SK-N-SH (cell line): ENCODE data around the gene HMG20A. TPM values are rescaled to one million over a fixed set of nuclear protein-coding genes. Genes with fewer than 3 reads are reported as not detected.
A peak's percentile ranks its signal among the peaks of the same experiment; 100 is the strongest.
"Not testable (repeated sequence)": the region's sequence is repeated elsewhere in the genome, so short reads cannot be mapped to it uniquely, and the experiment has no call there.

Experiments
- CTCF ChIA-PET: fragments of 300-600, 350-600 bp; formaldehyde crosslinking; extraction: SDS; loops from one replicate; lab custom pipeline; 2021; lab: Yijun Ruan, JAX
- POLR2A ChIA-PET: fragments of 350-600 bp; sonication (Branson Sonifier 250); formaldehyde crosslinking; extraction: SDS; loops from one replicate; lab custom pipeline; 2020; ENCODE audit warnings: antibody characterized with exemption, inconsistent platforms; lab: Yijun Ruan, JAX
- DNase-seq: peaks from one replicate; pipeline ENCODE4 v3.0.0; 2012
- H2AFZ ChIP-seq: fragments of 200-600 bp; sonication (generic); 2 replicates; pipeline ENCODE4 v1.8.1; 2016; ENCODE audit warnings: antibody characterized with exemption, mild to moderate bottlenecking, low read depth
- H3F3A ChIP-seq: fragments of 200-600 bp; sonication (generic); replicated peaks from 2 replicates; pipeline ENCODE3; 2016; ENCODE audit warnings: antibody characterized with exemption, mild to moderate bottlenecking; ENCODE audit not compliant: insufficient read depth
- H3K27ac ChIP-seq, 2 experiments: fragments of 200-500 bp in 1 of 2; fragments of 200-600 bp in 1 of 2; sonication (Bioruptor generic) in 1 of 2; sonication (generic), shearing (Covaris generic) in 1 of 2; 2 replicates each; pipeline versions ENCODE4 v1.5.1 to v1.6.1; 2014 to 2016; ENCODE audit warnings: low read depth in 2 of 2, inconsistent platforms in 1 of 2, low read length in 1 of 2, mild to moderate bottlenecking in 1 of 2, mixed read lengths in 1 of 2
- H3K27me3 ChIP-seq: fragments of 200-600 bp; sonication (generic), shearing (Covaris generic); 2 replicates; pipeline ENCODE4 v1.6.1; 2016; ENCODE audit warnings: mixed run types; ENCODE audit not compliant: insufficient read depth
- H3K36me3 ChIP-seq, 2 experiments: fragments of 200-500 bp in 1 of 2; fragments of 200-600 bp in 1 of 2; sonication (Bioruptor generic) in 1 of 2; sonication (generic) in 1 of 2; replicated peaks in 1 of 2; 2 replicates each; pipeline versions ENCODE3 to v1.5.1; 2014 to 2016; ENCODE audit warnings: low read length in 1 of 2, mild to moderate bottlenecking in 1 of 2; ENCODE audit not compliant: insufficient read depth in 2 of 2, control insufficient read depth in 1 of 2
- H3K4me1 ChIP-seq, 2 experiments: fragments of 200-500 bp in 1 of 2; fragments of 200-600 bp in 1 of 2; sonication (Bioruptor generic) in 1 of 2; sonication (generic), shearing (Covaris generic) in 1 of 2; 2 replicates each; pipeline versions ENCODE4 v1.5.1 to v1.6.1; 2014 to 2016; ENCODE audit warnings: low read depth in 1 of 2, low read length in 1 of 2, mixed run types in 1 of 2; ENCODE audit not compliant: insufficient read depth in 2 of 2, control insufficient read depth in 1 of 2
- H3K4me2 ChIP-seq: fragments of 200-600 bp; sonication (generic), shearing (Covaris generic); 2 replicates; pipeline ENCODE4 v1.6.1; 2017; ENCODE audit warnings: mixed run types
- H3K4me3 ChIP-seq, 2 experiments: fragments of 200-500 bp in 1 of 2; fragments of 200-600 bp in 1 of 2; sonication (Bioruptor generic) in 1 of 2; sonication (generic), shearing (Covaris generic) in 1 of 2; 2 replicates each; pipeline versions ENCODE4 v1.5.1 to v1.8.1; 2014 to 2016; ENCODE audit warnings: low read depth in 2 of 2, inconsistent platforms in 1 of 2, low read length in 1 of 2, mild to moderate bottlenecking in 1 of 2, mixed read lengths in 1 of 2, moderate library complexity in 1 of 2
- H3K79me2 ChIP-seq: fragments of 200-600 bp; sonication (generic); 2 replicates; pipeline ENCODE4 v1.8.1; 2017; ENCODE audit warnings: mild to moderate bottlenecking; ENCODE audit not compliant: insufficient read depth
- H3K9ac ChIP-seq: fragments of 200-600 bp; sonication (generic); 2 replicates; pipeline ENCODE4 v1.6.1; 2017; ENCODE audit warnings: mixed run types
- H3K9me2 ChIP-seq: fragments of 200-600 bp; sonication (generic); 2 replicates; pipeline ENCODE4 v1.6.1; 2017; ENCODE audit warnings: mixed run types
- H3K9me3 ChIP-seq: fragments of 200-600 bp; sonication (generic); 2 replicates; pipeline ENCODE4 v1.6.1; 2017; ENCODE audit warnings: mixed run types, mild to moderate bottlenecking, moderate library complexity
- H4K20me1 ChIP-seq: fragments of 200-600 bp; sonication (generic); 2 replicates; pipeline ENCODE4 v1.6.1; 2017; ENCODE audit warnings: mild to moderate bottlenecking, mixed run types; ENCODE audit not compliant: insufficient read depth
- EP300 ChIP-seq, 2 experiments: IDR thresholded peaks; 2 replicates each; pipeline versions ENCODE4 v1.4.0 to v1.6.1; 2012; ENCODE audit warnings: borderline replicate concordance in 1 of 2, low read depth in 1 of 2, low read length in 1 of 2
- FOSL2 ChIP-seq: IDR thresholded peaks from 2 replicates; pipeline ENCODE4 v1.4.0; 2012; ENCODE audit warnings: low read depth, mild to moderate bottlenecking, moderate library complexity, borderline replicate concordance
- TCF12 ChIP-seq: IDR thresholded peaks from 2 replicates; pipeline ENCODE4 v1.4.0; 2012
- WGBS: methylation state at CpG from one replicate; pipeline ENCODE4 v1.1.6; 2017; ENCODE audit warnings: low lambda C conversion rate; 5-methylcytosine and 5-hydroxymethylcytosine counted together
- polyA plus RNA-seq, 3 experiments: library from polyadenylated mRNA; depleted of rRNA; stranded (reverse); fragments of >200 nt; gene quantifications; 2 replicates each; pipeline ENCODE4 v1.2.3, GENCODE V29; 2012
- TF ChIP-seq, protein P1 (sequence below): IDR thresholded peaks from 2 replicates; pipeline ENCODE4 v1.6.1; 2012; ENCODE audit warnings: mild to moderate bottlenecking, low read depth, low read length, moderate library complexity
- TF ChIP-seq, protein P2 (sequence below): fragments of 150-350 bp; IDR thresholded peaks from 2 replicates; pipeline ENCODE4 v1.6.1; 2017; ENCODE audit warnings: antibody characterized with exemption, low read length, low read depth, borderline replicate concordance
- TF ChIP-seq, protein P3 (sequence below): fragments of 150-350 bp; IDR thresholded peaks from 2 replicates; pipeline ENCODE4 v1.6.1; 2016; ENCODE audit warnings: mild to moderate bottlenecking, low read depth, low read length

The HMG20A gene
- polyA plus RNA-seq, 1 of the 3 experiments (the other 2 are of a cell fraction), result 27.7 TPM

DNA sequence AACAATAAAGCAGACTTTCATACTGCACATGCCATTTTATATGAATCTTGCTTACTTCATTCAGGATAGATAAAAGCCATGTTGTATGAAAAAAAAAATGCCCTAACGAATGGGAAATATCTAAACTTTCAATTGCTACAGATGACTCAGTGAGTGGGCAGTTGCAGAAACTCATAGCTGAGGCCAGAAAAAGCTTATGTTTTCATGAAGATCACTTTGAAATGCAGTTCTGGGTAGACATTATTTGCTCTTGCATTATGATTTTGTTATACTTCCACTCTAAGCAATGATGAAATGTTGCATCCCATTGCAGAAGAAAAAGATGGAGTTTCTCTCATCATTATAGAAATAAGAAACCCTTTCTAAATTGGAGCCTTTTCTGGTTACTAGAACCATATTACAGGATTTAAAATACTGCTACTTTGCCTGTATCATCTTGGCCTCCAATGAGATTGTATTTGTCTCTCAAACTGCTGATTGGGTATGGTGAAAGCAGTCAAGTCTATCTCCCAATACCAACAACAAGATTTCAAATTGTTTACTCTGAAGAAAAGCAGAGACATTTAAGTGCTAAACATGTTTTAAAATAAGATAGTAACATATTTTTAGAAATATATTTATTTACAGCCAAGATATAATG is 17.8 kb upstream of the HMG20A start (continued):
- TF ChIP-seq, protein P1, sequence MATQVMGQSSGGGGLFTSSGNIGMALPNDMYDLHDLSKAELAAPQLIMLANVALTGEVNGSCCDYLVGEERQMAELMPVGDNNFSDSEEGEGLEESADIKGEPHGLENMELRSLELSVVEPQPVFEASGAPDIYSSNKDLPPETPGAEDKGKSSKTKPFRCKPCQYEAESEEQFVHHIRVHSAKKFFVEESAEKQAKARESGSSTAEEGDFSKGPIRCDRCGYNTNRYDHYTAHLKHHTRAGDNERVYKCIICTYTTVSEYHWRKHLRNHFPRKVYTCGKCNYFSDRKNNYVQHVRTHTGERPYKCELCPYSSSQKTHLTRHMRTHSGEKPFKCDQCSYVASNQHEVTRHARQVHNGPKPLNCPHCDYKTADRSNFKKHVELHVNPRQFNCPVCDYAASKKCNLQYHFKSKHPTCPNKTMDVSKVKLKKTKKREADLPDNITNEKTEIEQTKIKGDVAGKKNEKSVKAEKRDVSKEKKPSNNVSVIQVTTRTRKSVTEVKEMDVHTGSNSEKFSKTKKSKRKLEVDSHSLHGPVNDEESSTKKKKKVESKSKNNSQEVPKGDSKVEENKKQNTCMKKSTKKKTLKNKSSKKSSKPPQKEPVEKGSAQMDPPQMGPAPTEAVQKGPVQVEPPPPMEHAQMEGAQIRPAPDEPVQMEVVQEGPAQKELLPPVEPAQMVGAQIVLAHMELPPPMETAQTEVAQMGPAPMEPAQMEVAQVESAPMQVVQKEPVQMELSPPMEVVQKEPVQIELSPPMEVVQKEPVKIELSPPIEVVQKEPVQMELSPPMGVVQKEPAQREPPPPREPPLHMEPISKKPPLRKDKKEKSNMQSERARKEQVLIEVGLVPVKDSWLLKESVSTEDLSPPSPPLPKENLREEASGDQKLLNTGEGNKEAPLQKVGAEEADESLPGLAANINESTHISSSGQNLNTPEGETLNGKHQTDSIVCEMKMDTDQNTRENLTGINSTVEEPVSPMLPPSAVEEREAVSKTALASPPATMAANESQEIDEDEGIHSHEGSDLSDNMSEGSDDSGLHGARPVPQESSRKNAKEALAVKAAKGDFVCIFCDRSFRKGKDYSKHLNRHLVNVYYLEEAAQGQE, result no peak
- TF ChIP-seq, protein P2, sequence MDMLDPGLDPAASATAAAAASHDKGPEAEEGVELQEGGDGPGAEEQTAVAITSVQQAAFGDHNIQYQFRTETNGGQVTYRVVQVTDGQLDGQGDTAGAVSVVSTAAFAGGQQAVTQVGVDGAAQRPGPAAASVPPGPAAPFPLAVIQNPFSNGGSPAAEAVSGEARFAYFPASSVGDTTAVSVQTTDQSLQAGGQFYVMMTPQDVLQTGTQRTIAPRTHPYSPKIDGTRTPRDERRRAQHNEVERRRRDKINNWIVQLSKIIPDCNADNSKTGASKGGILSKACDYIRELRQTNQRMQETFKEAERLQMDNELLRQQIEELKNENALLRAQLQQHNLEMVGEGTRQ, result no peak
- TF ChIP-seq, protein P3, sequence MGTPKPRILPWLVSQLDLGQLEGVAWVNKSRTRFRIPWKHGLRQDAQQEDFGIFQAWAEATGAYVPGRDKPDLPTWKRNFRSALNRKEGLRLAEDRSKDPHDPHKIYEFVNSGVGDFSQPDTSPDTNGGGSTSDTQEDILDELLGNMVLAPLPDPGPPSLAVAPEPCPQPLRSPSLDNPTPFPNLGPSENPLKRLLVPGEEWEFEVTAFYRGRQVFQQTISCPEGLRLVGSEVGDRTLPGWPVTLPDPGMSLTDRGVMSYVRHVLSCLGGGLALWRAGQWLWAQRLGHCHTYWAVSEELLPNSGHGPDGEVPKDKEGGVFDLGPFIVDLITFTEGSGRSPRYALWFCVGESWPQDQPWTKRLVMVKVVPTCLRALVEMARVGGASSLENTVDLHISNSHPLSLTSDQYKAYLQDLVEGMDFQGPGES, result no peak
- TF ChIP-seq EP300 (IDR thresholded peaks at IDR 0.05; ENCODE audit: borderline replicate concordance in 1 of 2, low read depth in 1 of 2, low read length in 1 of 2) (peak in 1 of 2 experiments; percentile 43; a peak in 1 of 4 replicates), TCF12 (peak; percentile 59; the same call in 1 of the 2 replicates), FOSL2 (peak; percentile 69; the same call in 1 of the 2 replicates)

DNA sequence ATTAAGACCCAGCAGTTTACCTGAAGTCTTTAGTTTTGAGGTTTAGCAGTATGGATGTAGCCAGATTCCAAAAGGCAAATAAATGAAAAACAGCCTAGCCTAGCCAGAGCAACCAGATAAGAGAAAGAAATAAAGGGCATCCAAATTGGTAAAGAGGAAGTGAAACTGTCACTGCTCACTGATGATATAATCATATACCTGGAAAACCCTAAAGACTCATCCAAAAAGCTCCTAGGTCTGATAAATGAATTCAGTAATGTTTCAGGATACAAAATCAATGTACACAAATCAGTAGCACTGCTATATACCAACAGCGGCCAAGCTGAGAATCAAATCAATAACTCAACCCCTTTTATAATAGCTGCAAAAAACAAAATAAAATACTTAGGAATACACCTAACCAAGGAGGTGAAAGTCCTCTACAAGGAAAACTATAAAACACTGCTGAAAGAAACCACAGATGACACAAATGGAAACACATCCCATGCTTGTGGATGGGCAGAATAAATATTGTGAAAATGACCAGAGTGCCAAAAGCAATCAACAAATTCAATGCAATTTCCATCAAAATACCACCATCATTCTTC is 14.4 kb upstream of the HMG20A start:
- H3K27me3 ChIP-seq, POLR2A ChIA-PET, H3K36me3 ChIP-seq, H3K9me2 ChIP-seq, H3K27ac ChIP-seq, H3K9me3 ChIP-seq, H2AFZ ChIP-seq, H3K9ac ChIP-seq, H3K4me2 ChIP-seq, DNase-seq, H3K4me3 ChIP-seq: not testable (repeated sequence)
- Histone ChIP-seq H3F3A (peaks cover 22% of the 10 kb centered on the region), H4K20me1 (peaks cover 46% of the 10 kb centered on the region), H3K79me2 (peaks cover 94% of the 10 kb centered on the region), H3K4me1 (peaks cover 3 to 16% of the 10 kb centered on the region in 2 experiments; a peak in 3 of 4 replicates)
- 100% methylated on average over 1 of the region's 1 CpG for WGBS
- CTCF ChIA-PET, result interaction anchor here (1.4 kb wide), 1 partner anchor 137 kb away, joined by 5 read pairs; no protein-coding TSS in a partner anchor
